ENCODE results near the gene RFPL3. TPM values are rescaled to one million over a fixed set of nuclear protein-coding genes. Genes with fewer than 3 reads are reported as not detected.

Gene RFPL3
- total RNA-seq, 4 donors from 2014 or later = not detected

DNA sequence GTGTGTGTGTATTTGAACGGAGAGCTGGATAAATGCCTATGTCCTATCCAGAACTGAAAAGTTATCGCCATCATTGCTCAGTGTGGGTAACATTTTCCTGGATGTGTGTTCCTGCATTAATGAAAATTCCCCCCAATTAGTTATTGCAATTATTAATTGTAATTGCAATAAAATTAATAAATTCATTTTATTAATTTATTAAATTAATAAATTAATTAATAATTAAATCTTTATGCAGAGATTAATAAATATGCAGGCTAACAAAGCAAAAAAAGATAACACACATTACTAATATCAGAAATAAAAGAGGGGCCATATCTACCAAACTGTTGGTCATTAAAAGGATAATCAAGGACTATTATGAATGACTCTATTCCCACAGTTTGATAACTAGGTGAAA is 3.6 kb downstream of the RFPL3 start:
- TF ChIP-seq, protein P1, sequence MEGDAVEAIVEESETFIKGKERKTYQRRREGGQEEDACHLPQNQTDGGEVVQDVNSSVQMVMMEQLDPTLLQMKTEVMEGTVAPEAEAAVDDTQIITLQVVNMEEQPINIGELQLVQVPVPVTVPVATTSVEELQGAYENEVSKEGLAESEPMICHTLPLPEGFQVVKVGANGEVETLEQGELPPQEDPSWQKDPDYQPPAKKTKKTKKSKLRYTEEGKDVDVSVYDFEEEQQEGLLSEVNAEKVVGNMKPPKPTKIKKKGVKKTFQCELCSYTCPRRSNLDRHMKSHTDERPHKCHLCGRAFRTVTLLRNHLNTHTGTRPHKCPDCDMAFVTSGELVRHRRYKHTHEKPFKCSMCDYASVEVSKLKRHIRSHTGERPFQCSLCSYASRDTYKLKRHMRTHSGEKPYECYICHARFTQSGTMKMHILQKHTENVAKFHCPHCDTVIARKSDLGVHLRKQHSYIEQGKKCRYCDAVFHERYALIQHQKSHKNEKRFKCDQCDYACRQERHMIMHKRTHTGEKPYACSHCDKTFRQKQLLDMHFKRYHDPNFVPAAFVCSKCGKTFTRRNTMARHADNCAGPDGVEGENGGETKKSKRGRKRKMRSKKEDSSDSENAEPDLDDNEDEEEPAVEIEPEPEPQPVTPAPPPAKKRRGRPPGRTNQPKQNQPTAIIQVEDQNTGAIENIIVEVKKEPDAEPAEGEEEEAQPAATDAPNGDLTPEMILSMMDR (IDR thresholded peaks at IDR 0.05; ENCODE audit: low read depth) = no peak

DNA sequence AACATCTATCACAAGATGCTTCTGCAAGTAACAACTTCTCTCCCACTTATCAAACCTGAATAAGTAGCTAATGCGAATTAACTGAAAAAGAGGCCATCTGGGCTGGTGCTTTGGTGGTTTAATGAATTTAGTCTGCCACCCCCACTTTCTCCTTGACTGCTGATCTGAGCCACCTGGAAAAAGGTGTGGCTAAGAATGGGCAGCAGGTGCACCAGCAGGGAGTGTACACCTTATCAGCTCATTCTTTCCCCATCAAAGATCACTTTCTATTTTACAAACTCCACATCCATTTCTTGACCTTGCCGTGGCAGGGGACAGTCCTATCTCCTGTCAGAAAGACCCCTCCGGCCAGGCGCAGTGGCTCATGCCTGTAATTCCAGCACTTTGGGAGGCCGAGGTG is 6.5 kb downstream of the RFPL3 start:
- TF ChIP-seq, protein P1 (IDR thresholded peaks at IDR 0.05; ENCODE audit: low read depth) = no peak

DNA sequence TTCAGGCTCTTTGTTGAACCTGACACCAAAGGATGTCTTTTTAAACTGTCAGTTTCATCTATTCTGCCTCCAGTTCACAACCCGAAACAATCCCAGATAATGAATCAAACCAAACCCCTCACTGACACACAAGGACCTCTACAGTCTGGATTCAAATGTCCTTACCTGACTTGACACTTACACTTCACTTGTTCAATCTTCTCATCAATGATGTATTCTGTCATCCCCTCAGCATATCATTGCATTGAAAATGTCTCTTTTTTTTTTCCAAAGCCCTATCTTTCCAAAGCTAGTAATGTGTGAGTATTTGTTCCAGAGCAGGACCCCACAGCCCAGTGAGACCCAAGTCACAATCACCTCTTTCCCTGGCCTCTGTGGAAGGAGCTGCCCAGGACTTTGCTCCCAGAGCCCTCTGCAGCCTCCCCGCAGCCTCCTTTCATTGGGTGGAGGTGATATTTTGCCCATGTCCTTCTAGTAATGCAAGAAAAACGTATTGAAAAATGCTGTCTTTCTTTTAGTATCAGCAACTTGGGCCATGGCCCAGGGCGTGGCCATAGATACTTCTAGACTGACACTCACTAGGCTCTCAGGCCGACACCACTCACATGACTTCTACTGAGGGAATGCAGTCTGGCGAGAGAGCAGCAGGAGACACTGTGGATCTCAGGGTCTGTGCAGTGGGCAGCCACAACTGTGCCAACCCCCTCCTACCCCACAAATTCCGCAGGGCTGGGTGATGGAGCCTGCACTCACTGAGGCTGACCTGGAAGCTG is 18.2 kb downstream of the RFPL3 start:
- TF ChIP-seq, protein P1 (IDR thresholded peaks at IDR 0.05; ENCODE audit: low read depth) = no peak

DNA sequence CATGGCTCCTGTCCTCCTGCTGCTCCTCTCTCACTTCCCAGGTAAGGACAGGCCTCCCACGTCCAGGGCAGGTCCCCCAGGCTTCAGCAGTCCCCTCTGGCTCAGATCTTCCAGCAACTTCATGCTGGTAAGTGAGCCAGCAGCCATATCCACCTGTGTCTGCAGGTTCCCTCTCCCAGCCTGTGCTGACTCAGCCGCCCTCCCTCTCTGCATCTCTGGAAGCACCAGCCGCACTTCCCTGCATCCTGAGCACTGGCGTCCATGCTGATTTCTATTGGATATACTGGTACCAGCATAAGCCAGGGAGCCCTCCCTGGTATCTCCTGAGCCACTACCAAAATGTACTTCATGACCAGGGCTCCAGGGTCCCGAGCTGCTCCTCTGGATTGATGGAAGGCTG is 19.0 kb downstream of the RFPL3 start:
- TF ChIP-seq, protein P1 (IDR thresholded peaks at IDR 0.05; ENCODE audit: low read depth) = no peak

DNA sequence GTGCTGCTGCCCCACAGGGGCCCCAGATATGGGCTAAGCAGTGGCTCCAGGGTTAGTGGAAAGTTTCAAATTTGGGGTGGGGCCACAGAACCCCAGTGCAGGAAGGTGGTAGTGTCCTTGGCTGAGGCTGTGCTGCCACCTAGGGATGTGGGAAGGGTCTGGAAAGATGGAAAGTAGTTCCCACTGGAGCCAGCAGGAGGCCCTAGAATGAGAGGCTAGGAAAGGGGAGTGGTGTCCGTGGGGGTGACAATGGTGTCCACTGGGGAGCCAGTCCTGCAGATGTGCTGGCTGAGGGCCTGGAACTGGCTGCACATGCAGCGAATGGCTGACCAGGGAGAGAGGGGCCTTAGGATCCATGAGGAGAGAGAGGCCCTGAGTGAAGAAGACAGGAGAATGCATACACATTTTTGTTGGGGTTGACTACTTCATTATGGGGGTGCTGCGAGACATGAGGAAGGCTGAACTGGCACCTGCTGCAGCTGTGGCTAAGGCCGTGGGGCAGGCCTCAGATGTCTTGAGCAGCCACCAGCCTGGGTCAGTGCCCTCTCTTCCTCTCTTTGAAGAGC is 21.1 kb downstream of the RFPL3 start:
- TF ChIP-seq, protein P1 (IDR thresholded peaks at IDR 0.05; ENCODE audit: low read depth) = no peak

DNA sequence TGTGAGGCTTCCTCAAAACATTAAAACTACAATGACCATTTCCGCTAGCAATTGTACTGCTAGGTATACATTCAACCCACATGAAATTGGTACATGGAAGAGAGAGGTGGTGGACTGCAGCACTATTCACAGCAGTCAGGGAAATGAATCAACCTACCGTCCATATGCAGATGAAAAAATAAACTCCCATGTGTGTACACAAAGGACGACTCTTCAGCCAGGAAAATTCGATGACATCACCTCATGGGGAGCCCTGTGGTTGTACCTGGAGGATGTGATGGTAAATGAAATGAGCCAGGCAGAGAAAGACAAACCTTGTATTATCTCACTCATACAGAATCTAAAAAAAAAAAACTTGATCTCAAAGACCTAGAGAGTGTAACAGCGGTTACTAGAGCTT is 23.3 kb downstream of the RFPL3 start:
- TF ChIP-seq, protein P1 (IDR thresholded peaks at IDR 0.05; ENCODE audit: low read depth) = no peak

DNA sequence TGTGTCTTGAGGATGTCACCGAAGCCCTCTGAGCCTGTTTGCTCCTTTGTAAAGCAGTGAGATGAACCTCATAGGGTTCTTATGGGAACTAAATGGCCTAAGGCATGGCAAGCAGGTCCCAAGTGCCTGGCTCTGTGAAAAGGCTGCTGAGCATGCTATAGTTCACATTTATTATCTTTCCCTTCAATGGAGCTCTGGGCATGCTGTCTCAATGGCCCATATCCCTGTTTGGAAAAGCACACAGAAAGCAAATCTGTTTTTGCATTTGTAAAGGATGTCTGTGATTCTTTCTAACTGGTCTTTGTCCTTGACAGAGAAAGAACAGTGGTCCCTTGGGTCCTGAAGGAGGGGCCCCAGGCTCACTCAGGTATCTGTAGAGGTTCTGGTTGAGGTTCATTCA is 28.0 kb downstream of the RFPL3 start:
- TF ChIP-seq, protein P1 (IDR thresholded peaks at IDR 0.05; ENCODE audit: low read depth) = no peak
